Measurements from ENCODE around the gene COL1A1.

DNA sequence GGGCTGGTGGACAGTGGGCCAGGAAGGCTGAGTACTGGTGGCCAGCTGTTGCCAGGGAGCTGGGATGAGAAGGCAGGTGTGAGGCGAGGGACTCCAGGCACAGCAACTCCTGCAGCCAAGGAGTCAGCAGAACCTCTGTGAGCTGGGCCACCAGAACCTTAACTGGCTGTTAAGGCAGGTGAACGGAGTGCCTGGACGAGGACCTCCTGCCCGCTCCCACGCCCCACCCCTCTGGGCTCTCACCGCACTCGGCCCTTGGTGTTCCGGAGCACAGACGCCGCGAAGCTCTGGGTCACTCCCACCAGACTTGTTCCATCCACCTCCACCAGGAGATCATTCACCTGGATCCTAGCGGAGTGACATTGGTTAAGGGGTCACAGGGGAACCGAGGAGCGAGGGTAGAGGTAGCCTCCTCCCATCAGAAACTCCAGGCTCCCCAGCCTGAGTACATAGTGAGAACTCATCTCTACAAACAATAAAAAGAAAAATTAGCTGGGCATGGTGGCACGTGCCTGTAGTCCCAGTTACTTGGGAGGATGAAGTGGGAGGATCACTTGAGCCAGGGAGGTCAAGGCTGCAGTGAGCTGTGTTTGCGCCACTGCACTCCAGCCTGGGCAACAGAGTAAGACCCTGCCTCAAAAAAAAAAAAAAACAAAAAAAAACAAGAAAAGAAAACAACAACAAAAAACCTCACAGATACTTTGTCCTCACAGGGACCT lies 60.2 kb downstream of the COL1A1 start:
- TF ChIP-seq, protein P1, sequence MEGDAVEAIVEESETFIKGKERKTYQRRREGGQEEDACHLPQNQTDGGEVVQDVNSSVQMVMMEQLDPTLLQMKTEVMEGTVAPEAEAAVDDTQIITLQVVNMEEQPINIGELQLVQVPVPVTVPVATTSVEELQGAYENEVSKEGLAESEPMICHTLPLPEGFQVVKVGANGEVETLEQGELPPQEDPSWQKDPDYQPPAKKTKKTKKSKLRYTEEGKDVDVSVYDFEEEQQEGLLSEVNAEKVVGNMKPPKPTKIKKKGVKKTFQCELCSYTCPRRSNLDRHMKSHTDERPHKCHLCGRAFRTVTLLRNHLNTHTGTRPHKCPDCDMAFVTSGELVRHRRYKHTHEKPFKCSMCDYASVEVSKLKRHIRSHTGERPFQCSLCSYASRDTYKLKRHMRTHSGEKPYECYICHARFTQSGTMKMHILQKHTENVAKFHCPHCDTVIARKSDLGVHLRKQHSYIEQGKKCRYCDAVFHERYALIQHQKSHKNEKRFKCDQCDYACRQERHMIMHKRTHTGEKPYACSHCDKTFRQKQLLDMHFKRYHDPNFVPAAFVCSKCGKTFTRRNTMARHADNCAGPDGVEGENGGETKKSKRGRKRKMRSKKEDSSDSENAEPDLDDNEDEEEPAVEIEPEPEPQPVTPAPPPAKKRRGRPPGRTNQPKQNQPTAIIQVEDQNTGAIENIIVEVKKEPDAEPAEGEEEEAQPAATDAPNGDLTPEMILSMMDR (IDR thresholded peaks at IDR 0.05): no peak
- TF ChIP-seq POLR2A (IDR thresholded peaks at IDR 0.05) (no peak), POLR2AphosphoS5 (IDR thresholded peaks at IDR 0.05) (no peak), EP300 (IDR thresholded peaks at IDR 0.05) (no peak)
